ENCODE measurements around the gene ZDHHC13.

DNA sequence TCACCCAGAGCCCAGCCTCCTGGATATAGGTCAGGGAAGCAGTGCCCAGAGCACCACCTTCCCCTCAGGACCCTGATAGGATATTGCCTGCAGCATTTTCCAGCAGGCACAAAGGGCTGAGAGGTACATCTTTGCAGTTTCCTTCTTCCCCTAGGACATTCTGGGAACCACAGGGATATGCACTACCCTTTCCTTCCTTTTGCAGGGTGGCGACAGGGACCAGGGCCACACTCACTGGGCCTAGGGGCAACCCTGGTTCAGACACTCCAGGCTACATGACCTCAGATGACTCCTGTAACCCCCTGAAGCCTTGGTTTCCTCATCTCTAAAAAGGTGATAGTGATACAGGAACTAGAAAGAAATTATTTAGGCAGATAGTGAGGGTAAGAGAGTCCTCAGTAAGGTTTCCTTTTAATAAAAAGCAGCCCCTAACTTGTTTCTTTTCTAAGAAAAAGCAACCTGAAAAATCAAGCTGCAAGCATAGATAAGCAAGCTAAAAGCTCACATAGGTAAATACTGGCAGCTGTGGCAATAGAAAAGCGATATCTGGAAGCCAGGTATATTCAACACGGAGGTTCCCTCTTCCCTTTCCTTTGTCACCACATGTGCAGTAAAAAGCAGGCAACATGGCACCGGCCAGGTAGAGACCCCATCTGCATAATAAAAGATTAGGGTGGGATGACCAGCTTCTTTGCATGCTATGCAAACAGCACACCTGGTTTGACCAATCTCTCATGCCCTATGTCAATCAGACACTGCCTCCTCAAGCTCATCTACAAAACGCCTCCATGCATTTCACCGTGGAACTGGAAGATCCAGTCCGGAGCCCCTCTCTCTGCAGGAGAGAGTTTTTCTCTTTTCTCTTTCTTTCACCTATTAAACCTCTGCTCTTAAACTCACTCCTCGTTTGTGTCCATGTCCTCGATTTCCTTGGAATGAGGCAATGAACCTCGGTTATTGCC, 43.2 kb upstream of the ZDHHC13 start:
- TF ChIP-seq EP300 (IDR thresholded peaks at IDR 0.05) (no peak), REST (IDR thresholded peaks at IDR 0.05) (no peak), KDM5A (IDR thresholded peaks at IDR 0.05) (no peak), RFX5 (IDR thresholded peaks at IDR 0.05) (no peak), POLR2A (IDR thresholded peaks at IDR 0.05; ENCODE audit: low read length) (no peak), CBX2 (IDR thresholded peaks at IDR 0.05; ENCODE audit: borderline replicate concordance, low read depth) (no peak), TFCP2L1 (CRISPR knock-in tag; IDR thresholded peaks at IDR 0.05) (no peak)
- TF ChIP-seq, protein P1, sequence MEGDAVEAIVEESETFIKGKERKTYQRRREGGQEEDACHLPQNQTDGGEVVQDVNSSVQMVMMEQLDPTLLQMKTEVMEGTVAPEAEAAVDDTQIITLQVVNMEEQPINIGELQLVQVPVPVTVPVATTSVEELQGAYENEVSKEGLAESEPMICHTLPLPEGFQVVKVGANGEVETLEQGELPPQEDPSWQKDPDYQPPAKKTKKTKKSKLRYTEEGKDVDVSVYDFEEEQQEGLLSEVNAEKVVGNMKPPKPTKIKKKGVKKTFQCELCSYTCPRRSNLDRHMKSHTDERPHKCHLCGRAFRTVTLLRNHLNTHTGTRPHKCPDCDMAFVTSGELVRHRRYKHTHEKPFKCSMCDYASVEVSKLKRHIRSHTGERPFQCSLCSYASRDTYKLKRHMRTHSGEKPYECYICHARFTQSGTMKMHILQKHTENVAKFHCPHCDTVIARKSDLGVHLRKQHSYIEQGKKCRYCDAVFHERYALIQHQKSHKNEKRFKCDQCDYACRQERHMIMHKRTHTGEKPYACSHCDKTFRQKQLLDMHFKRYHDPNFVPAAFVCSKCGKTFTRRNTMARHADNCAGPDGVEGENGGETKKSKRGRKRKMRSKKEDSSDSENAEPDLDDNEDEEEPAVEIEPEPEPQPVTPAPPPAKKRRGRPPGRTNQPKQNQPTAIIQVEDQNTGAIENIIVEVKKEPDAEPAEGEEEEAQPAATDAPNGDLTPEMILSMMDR (IDR thresholded peaks at IDR 0.05) = no peak
- TF ChIP-seq, protein P2, sequence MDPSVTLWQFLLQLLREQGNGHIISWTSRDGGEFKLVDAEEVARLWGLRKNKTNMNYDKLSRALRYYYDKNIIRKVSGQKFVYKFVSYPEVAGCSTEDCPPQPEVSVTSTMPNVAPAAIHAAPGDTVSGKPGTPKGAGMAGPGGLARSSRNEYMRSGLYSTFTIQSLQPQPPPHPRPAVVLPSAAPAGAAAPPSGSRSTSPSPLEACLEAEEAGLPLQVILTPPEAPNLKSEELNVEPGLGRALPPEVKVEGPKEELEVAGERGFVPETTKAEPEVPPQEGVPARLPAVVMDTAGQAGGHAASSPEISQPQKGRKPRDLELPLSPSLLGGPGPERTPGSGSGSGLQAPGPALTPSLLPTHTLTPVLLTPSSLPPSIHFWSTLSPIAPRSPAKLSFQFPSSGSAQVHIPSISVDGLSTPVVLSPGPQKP (IDR thresholded peaks at IDR 0.05; ENCODE audit: low read depth, low read length) = no peak
